GM18873 (cell line): ENCODE data around the gene BLACAT1.
"Not testable (repeated sequence)": the region's sequence is repeated elsewhere in the genome, so short reads cannot be mapped to it uniquely, and the experiment has no call there.

ENCODE experiments used
- ATAC-seq: cut with Tn5 transposase; IDR thresholded peaks from one replicate; pipeline ENCODE4 v1.9.1; 2021; ENCODE audit warnings: mild to moderate bottlenecking, moderate library complexity, moderate number of reproducible peaks; ENCODE audit not compliant: unreplicated experiment, low FRiP score

The BLACAT1 gene

GRCh38 chr1:205442051-205442725 lies 13.7 kb downstream of the BLACAT1 start:
- no peak for ATAC-seq

GRCh38 chr1:205441716-205442050 lies 14.2 kb downstream of the BLACAT1 start:
- ATAC-seq, result no peak

GRCh38 chr1:205441318-205441633 lies 14.6 kb downstream of the BLACAT1 start:
- ATAC-seq, result no peak

GRCh38 chr1:205440476-205441317 lies 15.1 kb downstream of the BLACAT1 start:
- no peak for ATAC-seq

GRCh38 chr1:205440121-205440475 lies 15.7 kb downstream of the BLACAT1 start:
- ATAC-seq, result no peak

GRCh38 chr1:205438213-205439158 lies 17.4 kb downstream of the BLACAT1 start:
- no peak for ATAC-seq

- no peak for ATAC-seq
These were observed 18.3 kb downstream of the BLACAT1 start for GRCh38 chr1:205437570-205437969.

GRCh38 chr1:205436776-205437410 lies 19.0 kb downstream of the BLACAT1 start:
- ATAC-seq, result no peak

- ATAC-seq, result no peak
These were observed 20.0 kb downstream of the BLACAT1 start for GRCh38 chr1:205435578-205436573.

- ATAC-seq, result no peak
These were observed 21.1 kb downstream of the BLACAT1 start for GRCh38 chr1:205434738-205435137.

- not testable (repeated sequence) for ATAC-seq
These were observed 23.2 kb downstream of the BLACAT1 start for GRCh38 chr1:205432692-205433091.

- no peak for ATAC-seq
These were observed 23.7 kb downstream of the BLACAT1 start for GRCh38 chr1:205432116-205432515.

GRCh38 chr1:205430696-205431305 lies 25.0 kb downstream of the BLACAT1 start:
- ATAC-seq, result no peak

GRCh38 chr1:205429762-205430695 lies 25.8 kb downstream of the BLACAT1 start:
- no peak for ATAC-seq

- no peak for ATAC-seq
These were observed 30.8 kb downstream of the BLACAT1 start for GRCh38 chr1:205424901-205425600.

GRCh38 chr1:205423814-205424399 lies 31.9 kb downstream of the BLACAT1 start:
- ATAC-seq, result no peak
